HEK293 (cell line): ENCODE measurements around the gene RIBC2.
"Not testable (repeated sequence)": the region's sequence is repeated elsewhere in the genome, so short reads cannot be mapped to it uniquely, and the experiment has no call there.

Source experiments
- CTCF ChIP-seq: fragments of 450-650 bp; formaldehyde crosslinking; IDR thresholded peaks from 2 replicates; pipeline ENCODE4 v1.5.1; 2016; ENCODE audit warnings: missing biosample characterization, missing genetic modification characterization
- ZBTB26 ChIP-seq: fragments of 450-650 bp; formaldehyde crosslinking; optimal IDR thresholded peaks from 2 replicates; pipeline ENCODE3; 2016; ENCODE audit warnings: missing biosample characterization, mild to moderate bottlenecking, missing genetic modification characterization
- ZBTB49 ChIP-seq: fragments of 450-650 bp; formaldehyde crosslinking; IDR thresholded peaks from 2 replicates; pipeline ENCODE4 v1.5.1; 2016; ENCODE audit warnings: missing biosample characterization, missing genetic modification characterization, low read depth
- ZNF121 ChIP-seq: fragments of 450-650 bp; formaldehyde crosslinking; IDR thresholded peaks from 2 replicates; pipeline ENCODE4 v1.5.1; 2016; ENCODE audit warnings: missing biosample characterization, missing genetic modification characterization
- ZNF155 ChIP-seq: fragments of 450-650 bp; formaldehyde crosslinking; IDR thresholded peaks from 2 replicates; pipeline ENCODE4 v1.5.1; 2016; ENCODE audit warnings: missing biosample characterization, missing genetic modification characterization
- ZNF184 ChIP-seq: fragments of 450-650 bp; IDR thresholded peaks from 2 replicates; pipeline ENCODE4 v1.5.1; 2018; ENCODE audit warnings: missing biosample characterization, mild to moderate bottlenecking, missing genetic modification characterization
- ZNF777 ChIP-seq: fragments of 450-650 bp; formaldehyde crosslinking; IDR thresholded peaks from 2 replicates; pipeline ENCODE4 v1.5.1; 2017; ENCODE audit warnings: missing biosample characterization, missing genetic modification characterization, borderline replicate concordance

- TF ChIP-seq ZNF155; CTCF (tag by site-specific recombination); ZBTB49 (tag by site-specific recombination); ZNF121 (tag by site-specific recombination); ZBTB26; ZNF184; ZNF777: not testable (repeated sequence)
These were observed 23.5 kb downstream of the RIBC2 start for GRCh38 chr22:45436871-45437517.
